LNCAP (cell line): ENCODE data around the gene NAGPA.

Experiments
- CTCF ChIP-seq: fragments of 450-650 bp; IDR thresholded peaks from 2 replicates; pipeline ENCODE4 v1.5.1; 2017; ENCODE audit warnings: mild to moderate bottlenecking

Gene NAGPA

GRCh38 chr16:5011637-5012036 is 22.1 kb downstream of the NAGPA start:
- no peak for TF ChIP-seq CTCF

GRCh38 chr16:5010576-5011329 is 23.0 kb downstream of the NAGPA start:
- TF ChIP-seq CTCF, result no peak

- no peak for TF ChIP-seq CTCF
Measured at GRCh38 chr16:5008311-5008731, 25.4 kb downstream of the NAGPA start.

- no peak for TF ChIP-seq CTCF
Measured at GRCh38 chr16:5007256-5007655, 26.5 kb downstream of the NAGPA start.

- TF ChIP-seq CTCF, result no peak
Measured at GRCh38 chr16:5006348-5007193, 27.2 kb downstream of the NAGPA start.

GRCh38 chr16:5005916-5006315 is 27.8 kb downstream of the NAGPA start:
- no peak for TF ChIP-seq CTCF

GRCh38 chr16:5004311-5004710 is 29.4 kb downstream of the NAGPA start:
- TF ChIP-seq CTCF, result no peak
